HG03108 (cell line): ENCODE measurements around the gene HINT2.

ENCODE experiments used
- ATAC-seq: cut with Tn5 transposase; IDR thresholded peaks from one replicate; pipeline ENCODE4 v1.9.1; 2021; ENCODE audit warnings: moderate library complexity; ENCODE audit not compliant: unreplicated experiment

The HINT2 gene

DNA sequence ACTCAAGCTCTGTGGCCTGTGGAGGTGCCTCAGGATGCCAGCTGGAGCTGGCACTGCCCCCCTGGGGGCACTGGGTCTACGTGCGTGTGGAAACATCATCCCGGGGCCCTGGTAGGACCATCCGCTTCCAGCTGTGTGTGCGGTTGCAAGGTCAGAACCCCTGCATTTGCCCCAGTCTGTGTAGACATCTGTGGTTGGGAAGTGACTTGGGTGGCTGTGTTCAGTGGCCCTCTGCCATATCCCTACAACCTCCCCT is 26.7 kb upstream of the HINT2 start:
- ATAC-seq: no peak

DNA sequence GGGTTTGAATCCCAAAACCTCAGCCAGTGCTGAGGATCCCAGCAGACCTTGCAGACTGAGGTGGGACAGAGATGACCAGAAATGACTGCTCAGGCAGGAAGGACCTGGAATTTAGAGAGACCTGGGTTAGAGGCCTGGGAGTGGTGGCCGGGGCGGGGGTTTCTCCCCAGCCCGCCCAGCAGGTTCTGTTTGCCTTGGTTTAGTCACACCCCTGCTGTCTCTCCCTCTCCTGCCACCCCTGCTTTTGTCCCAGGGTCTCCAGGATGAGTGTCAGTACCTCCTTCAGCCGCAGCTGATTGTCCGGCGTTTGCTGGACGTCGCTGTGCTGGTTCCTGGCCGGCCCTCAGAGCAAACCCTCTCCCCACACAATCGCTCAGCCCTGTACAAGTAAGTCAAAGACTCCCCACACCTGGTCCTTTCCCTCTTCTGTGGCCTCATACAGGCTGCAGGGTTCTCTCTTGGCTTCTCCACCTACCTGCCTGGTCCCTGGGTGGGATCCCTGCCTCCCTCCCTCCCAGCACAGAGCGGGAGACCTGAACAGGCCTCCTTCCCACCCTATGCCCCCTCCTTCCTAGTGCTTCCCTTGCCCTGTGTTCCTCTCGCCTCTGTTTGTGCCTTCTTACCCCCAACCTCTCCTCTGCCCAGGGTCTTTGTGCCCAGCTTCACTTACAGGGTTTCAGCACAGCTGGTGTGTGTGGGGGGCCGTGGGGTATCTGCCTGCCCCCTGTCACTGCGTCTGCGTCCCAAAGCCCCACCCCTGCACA is 26.2 kb upstream of the HINT2 start:
- ATAC-seq: no peak

DNA sequence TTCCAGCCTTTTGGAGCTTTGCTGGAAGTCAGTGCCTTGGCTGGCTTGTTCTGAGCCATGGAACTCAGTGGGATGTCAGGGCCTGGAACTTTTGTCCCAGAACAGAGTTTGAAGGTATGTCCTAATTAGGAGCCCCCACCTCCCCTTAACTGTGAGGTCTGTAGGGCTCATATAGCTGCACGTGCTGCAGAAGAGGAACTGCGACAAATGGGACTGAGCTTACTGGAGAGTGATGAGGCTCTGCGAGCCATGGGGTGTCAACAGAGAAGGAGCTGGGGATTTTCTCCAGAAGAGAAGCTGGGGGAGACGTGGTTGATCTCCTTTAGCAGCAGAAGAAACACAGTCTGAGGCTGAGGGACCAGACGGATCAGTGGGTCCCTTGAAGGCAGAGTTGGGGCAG is 25.1 kb upstream of the HINT2 start:
- ATAC-seq: no peak

DNA sequence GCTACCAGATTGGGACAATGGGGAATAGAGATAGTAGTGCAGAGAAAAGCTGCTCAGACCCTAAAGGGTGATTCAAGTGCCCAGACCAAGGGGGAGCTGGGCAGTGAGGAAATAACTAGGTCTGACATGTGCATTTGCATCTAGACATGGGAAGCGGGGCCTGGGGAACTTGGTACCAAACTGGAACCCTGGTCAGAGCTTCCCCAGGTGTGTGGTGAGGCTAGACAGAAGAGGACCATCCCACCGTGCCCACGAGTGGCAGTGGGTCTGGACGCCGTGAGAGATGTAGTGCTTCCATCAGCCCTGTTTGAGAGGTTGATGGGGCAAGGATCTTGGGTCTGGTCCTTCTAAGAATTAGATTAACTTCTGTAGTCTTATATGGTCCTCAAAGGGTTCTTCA is 21.8 kb upstream of the HINT2 start:
- ATAC-seq: no peak

DNA sequence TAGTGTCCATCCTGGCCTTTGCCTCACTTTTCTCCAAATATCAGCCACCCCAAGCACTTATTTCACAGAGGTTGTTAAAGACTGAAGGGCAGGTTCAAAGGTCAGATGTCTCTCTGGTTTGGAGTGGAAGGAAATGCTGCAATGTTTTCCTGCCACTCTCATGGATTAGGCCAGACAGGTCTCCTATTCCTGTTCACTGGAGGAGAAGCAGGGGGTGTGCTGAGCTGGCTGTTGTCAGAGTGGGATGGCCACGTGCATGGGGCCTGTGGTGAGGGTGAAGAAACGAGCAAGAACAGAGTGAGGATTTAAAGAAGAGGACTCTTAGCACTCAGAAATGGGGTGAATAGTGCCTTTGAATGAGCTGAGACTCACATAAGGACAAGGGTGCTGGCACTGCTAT is 20.9 kb upstream of the HINT2 start:
- no peak for ATAC-seq

DNA sequence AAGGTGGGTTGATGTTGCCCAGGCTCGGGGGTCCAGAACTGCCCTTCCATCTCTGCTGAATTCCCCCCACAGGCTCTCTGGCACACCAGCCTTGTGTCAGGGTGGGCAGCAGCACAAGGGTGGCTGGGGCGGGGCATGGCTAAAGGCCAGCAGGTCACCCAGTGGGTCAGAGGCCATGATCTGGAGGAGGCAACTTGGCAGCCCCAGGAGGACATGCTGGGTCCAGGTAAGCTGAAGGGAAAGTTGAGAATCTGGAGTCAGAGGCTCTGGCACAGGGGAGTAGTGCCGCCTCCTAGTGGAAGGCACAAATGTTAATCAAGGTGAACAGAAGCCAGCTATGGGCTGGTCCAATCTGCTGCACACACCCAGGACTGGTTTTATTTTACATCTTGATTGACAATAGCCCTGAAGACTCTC is 20.4 kb upstream of the HINT2 start:
- ATAC-seq: no peak

DNA sequence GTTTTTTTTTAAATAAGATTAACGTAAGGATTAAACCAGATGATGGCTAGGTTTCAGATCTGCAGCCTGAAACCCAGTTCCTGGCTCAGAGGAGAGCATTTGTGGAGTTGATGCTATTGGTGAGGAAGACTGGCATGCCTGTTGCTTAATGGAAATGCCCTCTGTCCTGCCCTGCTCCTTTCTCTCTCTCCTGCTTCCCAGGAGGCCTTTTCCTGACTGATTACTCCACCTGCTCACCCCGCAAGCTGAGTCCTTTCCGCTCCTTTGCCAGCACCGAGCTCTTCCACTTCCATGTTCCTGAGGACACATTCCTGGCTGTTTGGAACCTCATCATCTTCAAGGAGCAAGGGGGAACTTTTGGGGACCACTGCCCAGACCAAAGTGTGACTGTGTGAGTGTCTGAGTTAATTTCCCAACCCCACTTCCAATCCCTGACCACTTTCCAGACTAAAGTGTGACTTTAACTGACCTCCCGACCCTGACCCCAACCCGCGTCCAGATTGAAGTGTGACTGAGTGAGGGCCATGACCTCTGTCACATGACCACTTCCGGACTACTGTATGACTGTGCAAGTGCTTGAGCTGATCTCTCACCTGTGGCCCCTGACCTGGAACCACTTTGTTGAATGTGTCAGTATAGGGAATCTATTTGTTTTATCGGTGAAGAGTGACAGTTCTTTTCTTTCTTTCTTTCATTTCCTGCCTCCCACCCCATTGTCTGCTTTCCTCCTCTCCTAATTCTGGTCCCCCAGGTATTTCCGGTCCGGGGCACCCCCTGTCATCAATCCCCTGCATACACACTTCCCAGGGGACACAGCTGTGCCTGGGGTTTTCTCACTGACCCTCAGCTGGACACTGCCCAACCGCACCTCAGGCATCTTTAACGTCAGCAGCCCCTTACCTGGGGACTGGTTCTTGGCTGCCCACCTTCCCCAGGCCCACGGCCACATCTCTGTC is 19.7 kb upstream of the HINT2 start:
- ATAC-seq: no peak

DNA sequence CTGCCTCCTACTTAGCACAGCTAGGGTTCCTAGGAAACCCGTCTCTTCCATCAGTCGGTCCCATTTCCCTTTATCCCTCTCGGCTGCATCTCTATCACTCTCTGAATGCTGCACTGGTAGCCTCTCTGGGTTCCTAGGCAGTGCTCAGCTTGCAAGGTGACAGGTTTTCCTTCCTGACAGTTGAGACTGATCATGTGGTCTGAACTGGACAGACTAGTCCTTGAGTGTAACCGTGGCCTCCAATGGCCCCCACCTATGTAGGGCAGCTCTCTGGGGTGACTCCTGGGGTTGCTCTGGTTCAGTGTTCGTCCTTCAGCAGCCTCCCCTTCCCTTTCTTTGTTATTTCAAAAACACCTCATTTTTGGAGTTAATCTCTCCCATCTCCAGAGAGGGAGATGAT is 18.0 kb upstream of the HINT2 start:
- no peak for ATAC-seq

DNA sequence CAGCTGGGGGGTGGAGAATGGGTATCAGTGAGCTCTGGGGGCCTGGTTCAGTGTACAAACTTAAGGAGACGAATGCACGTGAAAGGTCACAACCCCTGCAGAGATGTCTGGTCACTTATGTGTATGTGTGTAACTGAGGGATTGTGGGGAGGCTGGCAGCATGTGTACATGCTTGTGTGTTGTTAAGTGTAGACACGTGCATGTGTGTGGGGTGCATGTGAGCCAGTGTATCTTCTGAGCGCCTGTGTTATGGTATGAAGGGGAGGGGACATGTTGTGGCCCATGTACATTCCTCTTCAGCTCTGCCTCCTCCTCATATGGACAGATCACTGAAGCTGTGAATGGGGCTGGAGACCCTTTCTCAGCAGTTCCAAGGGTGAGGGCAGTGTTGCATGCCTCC is 16.2 kb upstream of the HINT2 start:
- no peak for ATAC-seq

DNA sequence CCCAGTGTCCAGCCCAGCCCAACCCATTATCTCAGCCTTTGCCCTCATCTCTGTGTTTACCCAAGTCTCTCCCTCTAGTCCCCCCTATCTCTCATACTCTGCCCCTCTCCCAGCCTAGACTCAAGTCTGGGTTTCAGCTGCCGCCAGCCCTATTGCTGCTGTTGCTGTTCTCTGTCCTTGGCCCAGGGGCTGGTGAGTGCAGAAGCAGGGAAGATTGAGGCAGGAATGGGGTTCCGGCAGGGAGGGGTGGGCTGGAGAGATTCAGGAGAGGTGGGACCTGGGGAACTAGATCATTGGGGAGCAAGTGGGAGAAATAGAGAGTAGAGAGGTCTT is 14.9 kb upstream of the HINT2 start:
- no peak for ATAC-seq

DNA sequence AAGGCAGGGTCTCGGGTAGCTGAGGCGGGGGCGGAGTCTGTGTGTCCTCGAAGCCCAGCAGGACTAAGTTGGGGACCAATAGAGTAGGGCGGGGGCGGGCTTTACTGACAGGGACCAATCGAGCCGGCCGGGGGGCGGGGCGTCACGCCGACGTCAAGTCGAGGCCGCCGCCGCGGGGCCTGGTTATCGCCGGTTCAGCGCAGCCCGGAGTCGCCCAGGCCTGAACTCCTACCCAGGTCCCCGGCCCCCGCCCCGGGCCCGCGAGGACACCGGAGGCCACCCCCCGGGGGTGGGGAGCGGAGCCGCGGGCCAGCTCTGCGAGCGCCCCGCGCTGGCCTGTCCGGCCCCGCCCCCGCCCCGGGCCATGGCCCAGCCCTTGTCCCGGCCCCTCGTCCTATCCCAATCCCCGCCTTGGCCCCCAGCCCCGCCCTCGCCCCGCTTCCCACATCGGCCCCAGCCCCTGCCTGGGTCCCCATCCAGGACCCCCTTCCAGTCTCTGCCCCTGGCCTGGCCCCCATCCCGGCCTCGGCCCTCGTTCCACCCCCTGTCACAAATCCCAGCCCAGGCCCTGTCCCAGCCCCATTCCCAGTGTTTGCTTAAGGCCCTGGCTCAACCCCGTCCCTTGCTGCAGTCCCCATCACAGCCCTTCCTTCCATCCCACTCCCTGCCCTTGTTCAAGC is 14.4 kb upstream of the HINT2 start, which contains the start of gene TMEM8B:
Gene TMEM8B, plus strand, starts transcription at position 145 of the 680 bp plus-strand sequence. Its CDS starts 220 bp downstream, at position 365.
- peak; percentile 71 for ATAC-seq

DNA sequence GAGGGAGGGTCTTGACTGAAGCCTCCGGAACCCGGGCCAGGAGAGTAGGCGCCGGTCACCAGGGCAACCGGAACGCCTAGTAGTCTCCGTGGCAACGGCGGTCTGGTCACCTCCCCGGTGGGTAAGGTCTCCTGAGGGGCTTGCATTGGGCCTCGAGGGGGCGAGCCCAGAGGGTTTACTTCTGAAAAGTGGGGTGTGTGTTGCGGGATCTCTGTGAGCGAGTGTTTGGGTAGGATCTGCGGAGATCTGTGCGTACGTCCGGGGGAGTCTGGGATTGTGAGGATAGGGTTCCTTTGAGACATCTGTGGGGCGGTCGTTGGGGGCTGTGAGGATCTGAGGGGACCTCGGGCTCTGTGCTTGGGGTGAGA is 13.9 kb upstream of the HINT2 start, which contains the start of gene FAM221B:
Gene FAM221B, minus strand, starts transcription at position 17 of the 368 bp plus-strand sequence. CDS start 2,571 bp downstream, outside the sequence.
- no peak for ATAC-seq

DNA sequence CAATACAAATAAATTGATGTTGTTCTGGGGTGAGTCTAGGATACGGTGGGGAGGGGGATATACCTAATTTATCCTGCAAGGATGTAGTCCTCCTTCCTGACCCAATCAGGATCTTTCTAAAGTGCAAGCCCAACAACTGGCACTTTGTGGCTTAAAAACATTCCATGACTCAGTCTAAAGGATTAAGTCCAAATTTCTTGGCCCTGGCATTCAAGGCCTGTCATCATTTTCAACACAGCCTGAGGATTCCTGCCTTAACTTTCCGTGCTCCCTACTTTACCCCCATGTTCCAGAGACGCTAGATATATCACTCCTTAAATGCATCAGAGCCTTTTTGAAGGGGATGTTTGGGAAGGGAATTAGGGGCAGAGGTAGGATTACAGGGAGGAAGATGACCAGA is 12.6 kb upstream of the HINT2 start:
- ATAC-seq: no peak

DNA sequence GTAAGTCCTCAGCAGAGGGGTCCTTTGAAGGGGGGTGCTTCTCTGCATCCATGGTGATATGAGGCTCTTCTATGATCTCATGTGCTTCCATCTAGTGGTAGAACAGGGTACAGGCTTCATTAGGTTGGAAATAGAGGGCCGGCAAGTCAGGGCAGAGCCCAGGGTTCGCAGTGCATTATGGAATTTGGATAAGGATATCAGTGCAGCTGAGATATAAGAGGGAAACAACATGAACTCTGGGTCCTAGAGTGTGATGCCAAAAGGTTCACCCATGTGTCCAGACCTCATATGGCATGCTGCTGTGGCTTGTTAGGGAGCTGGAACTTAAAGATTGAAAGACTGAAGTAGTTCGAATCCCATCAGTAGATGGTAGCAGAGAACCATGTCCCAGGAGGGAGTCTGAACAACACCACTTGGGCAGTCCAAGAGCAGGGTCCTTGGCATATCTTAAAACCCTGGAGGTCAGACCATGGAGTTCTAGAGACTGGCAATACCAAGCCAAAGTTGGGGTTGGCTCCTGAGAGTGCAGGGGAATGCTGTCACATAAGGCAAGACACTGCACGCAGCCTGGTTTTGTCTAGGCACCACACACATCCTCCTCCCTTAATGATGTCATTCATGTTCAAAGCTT is 11.3 kb upstream of the HINT2 start:
- no peak for ATAC-seq

DNA sequence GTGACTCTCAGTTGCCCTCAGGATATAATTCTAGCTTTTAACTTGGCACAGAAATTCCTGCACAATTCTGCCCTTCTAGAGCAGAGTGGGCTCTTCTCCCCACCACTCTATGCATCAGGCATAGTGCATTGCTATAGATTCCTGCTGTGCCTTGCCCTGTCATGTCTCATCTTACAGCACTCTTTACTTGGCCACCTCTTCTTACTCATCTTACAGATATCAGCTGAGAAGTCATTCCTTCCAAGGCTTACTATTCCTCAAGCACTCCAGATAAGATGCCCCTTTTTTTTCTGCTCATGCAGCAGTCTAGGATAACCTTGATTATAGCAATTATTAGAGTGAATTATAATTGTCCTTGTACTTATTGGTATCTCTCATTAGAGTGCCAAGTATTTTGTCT is 8.1 kb upstream of the HINT2 start:
- no peak for ATAC-seq

DNA sequence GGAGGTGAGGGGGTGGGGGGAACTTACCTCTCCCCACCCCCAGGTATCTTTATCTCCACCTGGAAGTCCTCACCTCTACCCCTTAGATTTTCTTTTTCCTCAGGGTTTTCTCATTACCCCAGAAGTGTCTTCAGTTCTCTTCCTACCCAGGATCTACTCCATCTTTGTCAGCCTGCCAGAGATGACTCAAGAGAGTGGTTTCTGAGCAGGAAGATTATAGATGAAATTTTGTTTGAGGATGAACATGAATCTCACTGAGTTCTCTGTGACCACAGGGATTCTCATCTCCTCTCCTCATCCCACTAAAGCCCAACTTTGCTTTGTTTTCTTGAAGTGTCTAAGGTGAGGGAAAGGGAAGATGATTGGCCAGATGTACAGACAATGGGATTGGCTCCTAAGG is 5.2 kb upstream of the HINT2 start:
- ATAC-seq: no peak

DNA sequence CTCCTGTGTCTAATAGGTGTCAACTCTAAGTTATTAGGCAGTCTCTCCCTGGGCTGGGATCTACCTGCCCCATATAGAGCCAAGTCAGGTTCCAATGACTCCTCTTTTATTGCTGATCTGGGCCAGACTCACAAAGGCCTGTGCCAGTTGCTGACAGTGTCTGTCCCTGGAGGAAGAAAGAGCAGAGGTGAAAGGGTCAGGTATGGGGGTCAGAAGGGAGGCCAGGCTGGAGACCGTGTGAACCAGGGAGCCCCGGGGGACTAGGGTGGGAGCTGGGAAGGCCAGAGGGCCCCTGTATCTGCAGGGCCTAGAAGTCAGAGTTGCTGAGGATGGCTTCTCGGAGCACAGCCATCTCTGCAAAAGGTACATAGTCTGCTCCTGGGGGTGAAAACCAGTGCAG is 3.5 kb upstream of the HINT2 start:
- ATAC-seq: no peak

DNA sequence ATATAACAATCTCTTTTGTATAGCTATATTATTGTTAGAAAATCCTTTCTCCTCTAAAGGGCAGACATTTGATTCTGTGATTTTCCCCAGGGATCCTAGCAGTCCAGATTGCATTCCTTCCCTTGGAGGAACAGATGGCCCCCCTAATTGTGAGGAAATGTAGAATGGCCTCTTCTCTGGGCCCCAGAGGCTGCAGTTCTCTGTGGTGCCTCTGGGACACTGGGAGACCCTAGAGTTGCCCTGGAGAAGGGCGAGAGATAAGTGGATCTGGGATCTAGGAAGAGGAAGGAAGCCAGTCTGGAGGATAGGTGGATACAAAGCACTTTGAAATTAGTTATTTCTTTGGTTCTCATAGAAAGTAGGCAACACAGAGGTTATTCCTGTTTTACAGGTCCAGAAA is 1.9 kb upstream of the HINT2 start:
- no peak for ATAC-seq

DNA sequence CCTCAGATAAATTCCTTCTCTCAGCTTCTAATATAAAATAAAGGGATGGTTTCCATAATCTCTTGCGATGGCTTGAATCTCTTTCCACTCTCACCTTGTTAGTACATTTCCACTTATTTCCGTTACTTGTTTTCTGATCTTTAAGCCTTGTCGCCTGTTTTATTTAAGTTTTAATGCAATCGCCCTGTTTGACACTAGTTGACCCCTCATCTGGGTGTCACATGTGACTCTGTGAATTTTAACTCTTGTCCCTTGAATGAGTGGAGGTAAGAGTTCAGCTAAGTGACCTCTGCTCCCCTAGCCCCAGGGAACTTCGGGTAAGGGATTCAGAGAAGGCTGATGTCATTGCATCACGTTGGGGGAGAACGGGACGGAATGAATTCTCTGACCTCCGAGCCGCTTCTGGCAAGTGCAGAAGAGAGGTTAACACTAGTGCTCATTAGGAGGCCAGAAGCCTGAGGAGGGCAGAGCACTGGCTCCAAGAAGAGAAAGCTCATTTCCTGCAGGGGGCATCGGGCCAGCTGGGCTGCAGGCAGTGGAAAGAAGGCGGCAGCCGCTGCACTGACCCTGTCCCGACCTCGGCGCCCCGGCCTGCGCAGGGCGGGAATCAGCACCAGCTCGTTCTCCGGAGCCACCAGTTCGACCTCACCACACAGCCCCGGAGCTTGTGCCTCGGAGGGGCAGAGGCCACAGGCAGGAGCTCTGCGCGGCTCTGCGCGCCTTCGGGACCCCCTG is 569 bp downstream of the HINT2 start:
- ATAC-seq: peak; percentile 14

DNA sequence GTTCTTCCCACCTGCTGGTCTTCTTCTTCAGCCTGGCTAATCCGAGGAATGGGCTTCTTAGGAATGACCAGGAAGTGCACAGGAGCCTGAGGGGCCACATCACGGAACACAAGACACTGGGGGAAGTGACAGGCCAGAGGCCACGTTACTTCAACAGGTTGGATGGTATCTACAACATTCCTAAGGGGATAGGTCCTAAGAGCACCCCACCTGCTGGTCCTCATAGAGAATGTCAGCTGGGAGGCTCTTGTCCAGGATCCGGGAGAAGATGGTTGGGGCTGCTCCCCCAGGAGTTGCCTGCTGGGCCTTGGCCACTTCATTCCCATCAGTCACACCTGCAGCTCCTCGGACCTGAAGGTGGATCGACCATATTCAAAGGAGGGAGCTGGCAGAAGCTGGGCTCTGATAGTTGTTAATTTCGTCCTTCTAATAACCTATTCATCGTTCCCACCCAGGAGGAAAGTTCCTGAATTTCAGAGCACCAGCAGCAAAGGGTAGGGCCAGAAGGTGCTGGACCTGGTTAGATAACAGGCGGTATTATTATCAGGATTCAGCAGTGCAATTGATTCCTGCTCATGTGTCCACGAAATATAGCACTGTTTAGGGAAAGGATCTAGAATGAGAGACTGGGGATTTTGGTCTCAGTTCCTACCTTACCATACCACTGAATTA is 1.3 kb downstream of the HINT2 start:
- ATAC-seq: no peak
